OCI-LY3 (cell line): Measurements from ENCODE around the gene CDH4.

Experiments
- CTCF ChIP-seq: fragments of 200-600, 300-600 bp; sonication (generic); IDR thresholded peaks from 2 replicates; pipeline ENCODE4 v1.5.1; 2014; ENCODE audit warnings: antibody characterized with exemption, low read length, low read depth
- EZH2phosphoT487 ChIP-seq: fragments of 200-600 bp; shearing (Covaris generic); IDR thresholded peaks from 2 replicates; pipeline ENCODE4 v1.6.1; 2018; ENCODE audit warnings: antibody characterized with exemption, mixed run types, low read depth

GRCh38 chr20:61598586-61598985 lies 346.5 kb downstream of the CDH4 start:
- TF ChIP-seq CTCF (no peak), EZH2phosphoT487 (no peak)
